HCT116 (cell line): ENCODE results near the gene OSBPL8. TPM values are rescaled to one million over a fixed set of nuclear protein-coding genes. Genes with fewer than 3 reads are reported as not detected.

ENCODE experiments used
- ATAC-seq: fragments of 200-7000 bp; cut with Tn5 transposase; 2 replicates; pipeline ENCODE4 v1.9.1; 2020; ENCODE audit warnings: mild to moderate bottlenecking, moderate library complexity
- BruUV-seq: library from RNA; stranded (reverse); fragments of 400-500 nt; replicated peaks from 2 replicates; lab custom pipeline; 2021; lab: Mats Ljungman, UMichigan
- CTCF ChIA-PET: fragments of 300-600 bp; sonication (Branson Sonifier 250); formaldehyde crosslinking; loops from one replicate; lab custom pipeline; 2021; ENCODE audit warnings: antibody characterized with exemption; lab: Charles Lee
- POLR2A ChIA-PET: fragments of 300-600, 350-600 bp; sonication (Branson Sonifier 250); formaldehyde crosslinking; loops from one replicate; lab custom pipeline; 2021; ENCODE audit warnings: antibody characterized with exemption; lab: Charles Lee
- RAD21 ChIA-PET, 2 experiments: fragments of 300-600 bp; sonication (Branson Sonifier 250); formaldehyde crosslinking; loops; one replicate each; lab custom pipeline; 2023; ENCODE audit warnings: low total read pairs in 2 of 2; ENCODE audit not compliant: uncharacterized antibody in 2 of 2, unreplicated experiment in 2 of 2, low non-redundant PET in 1 of 2; lab: Charles Lee
- DNase-seq: peaks from one replicate; pipeline ENCODE4 v3.0.0-alpha.2; 2010; ENCODE audit warnings: low read depth, low spot score
- H2AFZ ChIP-seq: fragments of 200-600 bp; shearing (Covaris generic), sonication (generic); 2 replicates; pipeline ENCODE4 v1.6.1; 2017; ENCODE audit warnings: low read depth, mixed run types, mixed read lengths, antibody characterized with exemption, low read length; ENCODE audit not compliant: poor library complexity, severe bottlenecking
- H3K27ac ChIP-seq: 2 replicates; pipeline ENCODE4 v1.5.1; 2012; ENCODE audit warnings: low read depth, low read length
- H3K27me3 ChIP-seq: fragments of 200-600 bp; sonication (generic); 2 replicates; pipeline ENCODE4 v1.6.1; 2016; ENCODE audit warnings: mixed run types, low read length, mixed read lengths; ENCODE audit not compliant: insufficient read depth
- H3K36me3 ChIP-seq, 2 experiments: fragments of 200-500 bp in 1 of 2; fragments of 200-600 bp in 1 of 2; sonication (Bioruptor generic) in 1 of 2; sonication (generic) in 1 of 2; 2 replicates each; pipeline versions ENCODE4 v1.5.1 to v1.6.1; 2014 to 2016; ENCODE audit warnings: low read length in 2 of 2, inconsistent platforms in 1 of 2, mixed read lengths in 1 of 2, mixed run types in 1 of 2; ENCODE audit not compliant: insufficient read depth in 2 of 2, control insufficient read depth in 1 of 2
- H3K4me1 ChIP-seq, 2 experiments: fragments of 200-600 bp in 1 of 2; sonication (generic) in 1 of 2; 2 replicates each; pipeline versions ENCODE4 v1.5.1 to v1.6.1; 2012 to 2017; ENCODE audit warnings: low read length in 2 of 2, inconsistent platforms in 1 of 2, mild to moderate bottlenecking in 1 of 2, mixed read lengths in 1 of 2, mixed run types in 1 of 2, moderate library complexity in 1 of 2; ENCODE audit not compliant: insufficient read depth in 2 of 2, control insufficient read depth in 1 of 2
- H3K4me2 ChIP-seq: fragments of 200-600 bp; sonication (generic); 2 replicates; pipeline ENCODE4 v1.6.1; 2017; ENCODE audit warnings: mixed run types, low read length, mixed read lengths
- H3K4me3 ChIP-seq, 2 experiments: fragments of 200-600 bp in 1 of 2; sonication (generic) in 1 of 2; replicated peaks in 1 of 2; 2 replicates each; pipeline ENCODE4 v1.5.1; 2011 to 2016; ENCODE audit warnings: low read length in 2 of 2, control low read depth in 1 of 2, low read depth in 1 of 2, mild to moderate bottlenecking in 1 of 2, mixed read lengths in 1 of 2, mixed run types in 1 of 2
- H3K79me2 ChIP-seq: fragments of 200-600 bp; sonication (generic); 2 replicates; pipeline ENCODE4 v1.6.1; 2017; ENCODE audit warnings: mild to moderate bottlenecking, mixed run types, low read length, moderate library complexity, mixed read lengths; ENCODE audit not compliant: insufficient read depth
- H3K9ac ChIP-seq: fragments of 200-600 bp; sonication (generic); 2 replicates; pipeline ENCODE4 v1.6.1; 2016; ENCODE audit warnings: low read length, mixed read lengths
- H3K9me2 ChIP-seq: fragments of 200-600 bp; sonication (generic), shearing (Covaris generic); 2 replicates; pipeline ENCODE4 v1.6.1; 2017; ENCODE audit warnings: mixed run types, mild to moderate bottlenecking, moderate library complexity; ENCODE audit not compliant: insufficient read depth
- H3K9me3 ChIP-seq, 2 experiments: fragments of 200-500 bp in 1 of 2; fragments of 200-600 bp in 1 of 2; sonication (Bioruptor generic) in 1 of 2; sonication (generic) in 1 of 2; 2 replicates each; pipeline ENCODE4 v1.6.1; 2014 to 2017; ENCODE audit warnings: low read length in 2 of 2, mixed read lengths in 2 of 2, inconsistent platforms in 1 of 2, low read depth in 1 of 2, mild to moderate bottlenecking in 1 of 2, mixed run types in 1 of 2, moderate library complexity in 1 of 2; ENCODE audit not compliant: control insufficient read depth in 1 of 2, insufficient read depth in 1 of 2
- H4K20me1 ChIP-seq: fragments of 200-600 bp; sonication (generic), shearing (Covaris generic); 2 replicates; pipeline ENCODE4 v1.6.1; 2017; ENCODE audit warnings: mixed run types, mild to moderate bottlenecking, moderate library complexity; ENCODE audit not compliant: insufficient read depth
- ATF3 ChIP-seq: IDR thresholded peaks from 2 replicates; pipeline ENCODE4 v1.6.1; 2012
- EGR1 ChIP-seq: IDR thresholded peaks from 2 replicates; pipeline ENCODE4 v1.6.1; 2012; ENCODE audit warnings: low read depth
- ELF1 ChIP-seq: IDR thresholded peaks from 2 replicates; pipeline ENCODE4 v1.6.1; 2012; ENCODE audit warnings: low read depth, borderline replicate concordance
- FOSL1 ChIP-seq: IDR thresholded peaks from 2 replicates; pipeline ENCODE4 v1.6.1; 2012; ENCODE audit warnings: low read depth
- JUND ChIP-seq: IDR thresholded peaks from 2 replicates; pipeline ENCODE4 v1.6.1; 2012
- POLR2A ChIP-seq: IDR thresholded peaks from 2 replicates; pipeline ENCODE4 v1.7.0; 2011; ENCODE audit warnings: borderline replicate concordance; ENCODE audit not compliant: insufficient read depth, insufficient read length; ENCODE audit errors: extremely low read depth
- POLR2AphosphoS5 ChIP-seq: IDR thresholded peaks from 2 replicates; pipeline ENCODE4 v1.6.1; 2011; ENCODE audit warnings: mild to moderate bottlenecking, low read depth, low read length, moderate library complexity
- RAD21 ChIP-seq: IDR thresholded peaks from 2 replicates; pipeline ENCODE4 v1.6.1; 2012; ENCODE audit warnings: low read depth, mild to moderate bottlenecking
- REST ChIP-seq: IDR thresholded peaks from 2 replicates; pipeline ENCODE4 v1.6.1; 2012; ENCODE audit warnings: low read depth
- SIN3A ChIP-seq: IDR thresholded peaks from 2 replicates; pipeline ENCODE4 v1.6.1; 2012; ENCODE audit warnings: low read depth
- SRF ChIP-seq: IDR thresholded peaks from 2 replicates; pipeline ENCODE4 v1.6.1; 2012; ENCODE audit warnings: low read depth
- TCF7L2 ChIP-seq: IDR thresholded peaks from 2 replicates; pipeline ENCODE4 v1.7.0; 2011; ENCODE audit warnings: borderline replicate concordance, inconsistent platforms; ENCODE audit not compliant: insufficient read depth, insufficient read length; ENCODE audit errors: extremely low read depth
- ZBTB33 ChIP-seq: IDR thresholded peaks from 2 replicates; pipeline ENCODE4 v1.6.1; 2011; ENCODE audit warnings: mild to moderate bottlenecking, low read length, moderate library complexity; ENCODE audit not compliant: insufficient replicate concordance; ENCODE audit errors: extremely low read depth
- ZFX ChIP-seq: fragments of 450-650 bp; IDR thresholded peaks from 2 replicates; pipeline ENCODE4 v1.6.1; 2017
- ZNF274 ChIP-seq: fragments of 200-500 bp; sonication (Bioruptor generic); IDR thresholded peaks from 2 replicates; pipeline ENCODE4 v1.6.1; 2014; ENCODE audit warnings: mild to moderate bottlenecking, low read depth, low read length, inconsistent platforms
- intact Hi-C: fragments of 100-400 bp; cut with micrococcal nuclease; formaldehyde crosslinking; loops from 2 replicates; pipeline ENCODE4 v1.10.0; 2022
- total RNA-seq: library from RNA; stranded (reverse); gene quantifications from one replicate; pipeline ENCODE4 v1.2.1, GENCODE V29; 2021; ENCODE audit not compliant: unreplicated experiment

Gene OSBPL8
- total RNA-seq, 1 experiment from 2014 or later = 115 TPM

GRCh38 chr12:76548222-76548837 is 11.2 kb downstream of the OSBPL8 start:
- intact Hi-C loops = no loop called here
- Histone ChIP-seq H3K9me2 (no peaks in the 10 kb centered on the region), H3K36me3 (no peaks in the 10 kb centered on the region), H3K79me2 (peaks cover 95% of the 10 kb centered on the region), H3K9ac (no peak overlapping the region), H3K4me2 (no peak overlapping the region), H3K4me3 (no peak overlapping the region), H4K20me1 (peaks cover 12% of the 10 kb centered on the region; the same call in 1 of the 2 replicates), H3K27ac (no peak overlapping the region), H3K27me3 (no peaks in the 10 kb centered on the region), H2AFZ (no peak overlapping the region), H3K4me1 (no peaks in the 10 kb centered on the region), H3K9me3 (no peaks in the 10 kb centered on the region)
- CTCF ChIA-PET = no interaction called here
- TF ChIP-seq RAD21 = no peak
- TF ChIP-seq SIN3A = no peak
- TF ChIP-seq EGR1 = no peak
- no peak for TF ChIP-seq FOSL1
- no peak for TF ChIP-seq ELF1
- TF ChIP-seq POLR2AphosphoS5 = no peak
- ATAC-seq = no peak
- POLR2A ChIA-PET = interaction anchor here (1.1 kb wide), 1 partner anchor 11 kb away, joined by 3 read pairs; no protein-coding TSS in a partner anchor
- no peak for DNase-seq
- RAD21 ChIA-PET = no interaction called here
- BruUV-seq = no TSS peak

- ChIA-PET POLR2A (interaction anchor here (1.1 kb wide), 1 partner anchor 11 kb away, joined by 3 read pairs; no protein-coding TSS in a partner anchor), RAD21 (no interaction called here), CTCF (no interaction called here)
- no TSS peak for BruUV-seq
- no peaks in the 10 kb centered on the region for H3K4me1 ChIP-seq
- H3K9ac ChIP-seq = no peak overlapping the region
- no peaks in the 10 kb centered on the region for H3K9me2 ChIP-seq
- intact Hi-C loops = no loop called here
- no peak overlapping the region for H3K27ac ChIP-seq
- H3K36me3 ChIP-seq = no peaks in the 10 kb centered on the region
- peaks cover 95% of the 10 kb centered on the region for H3K79me2 ChIP-seq
- ATAC-seq = no peak
- H3K4me2 ChIP-seq = no peak overlapping the region
- no peaks in the 10 kb centered on the region for H3K27me3 ChIP-seq
- peaks cover 14% of the 10 kb centered on the region; the same call in 1 of the 2 replicates for H4K20me1 ChIP-seq
- H3K4me3 ChIP-seq = no peak overlapping the region
- H3K9me3 ChIP-seq = no peaks in the 10 kb centered on the region
- H2AFZ ChIP-seq = no peak overlapping the region
- no peak for DNase-seq
- TF ChIP-seq ATF3 (no peak), ELF1 (no peak), POLR2A (no peak), FOSL1 (no peak), EGR1 (no peak), POLR2AphosphoS5 (no peak), TCF7L2 (no peak), ZNF274 (no peak), ZBTB33 (no peak), ZFX (no peak), REST (no peak), JUND (no peak), SRF (no peak)
Observed at GRCh38 chr12:76547526-76547925, 12.0 kb downstream of the OSBPL8 start.
